Measurements from ENCODE around the gene TRDMT1.

- no peak for TF ChIP-seq CTCF (IDR thresholded peaks at IDR 0.05; ENCODE audit: low read depth, low read length, poor library complexity, severe bottlenecking)
- no peak for TF ChIP-seq EZH2phosphoT487 (IDR thresholded peaks at IDR 0.05; ENCODE audit: borderline replicate concordance, low read length)
These were observed 38.0 kb upstream of the TRDMT1 start for GRCh38 chr10:17239345-17240085.

All from DOHH2 (cell line).